HepG2 (cell line): ENCODE results near the gene ABCB9. TPM values are rescaled to one million over a fixed set of nuclear protein-coding genes. Genes with fewer than 3 reads are reported as not detected.

Experiments used
- ESRRA ChIP-seq: sonication (generic); formaldehyde crosslinking; IDR thresholded peaks from 2 replicates; pipeline ENCODE4 v1.5.1; 2020; ENCODE audit warnings: mild to moderate bottlenecking, low read depth, missing genetic modification reagents
- ETV5 ChIP-seq: IDR thresholded peaks from 2 replicates; pipeline ENCODE4 v1.6.1; 2018; ENCODE audit warnings: missing biosample characterization, missing genetic modification reagents, inconsistent platforms, borderline replicate concordance
- REPIN1 ChIP-seq: sonication (generic); formaldehyde crosslinking; IDR thresholded peaks from 2 replicates; pipeline ENCODE4 v1.8.0; 2022; ENCODE audit warnings: missing genetic modification reagents, low read depth, mild to moderate bottlenecking, borderline replicate concordance
- REXO4 ChIP-seq: sonication (generic); formaldehyde crosslinking; IDR thresholded peaks from 2 replicates; pipeline ENCODE4 v1.8.0; 2022; ENCODE audit warnings: missing genetic modification reagents, mild to moderate bottlenecking, borderline replicate concordance
- SMC3 ChIP-seq: IDR thresholded peaks from 2 replicates; pipeline ENCODE4 v1.6.1; 2011; ENCODE audit warnings: low read length, improper control_type of control experiment
- ZNF121 ChIP-seq: sonication (generic); formaldehyde crosslinking; IDR thresholded peaks from 2 replicates; pipeline ENCODE4 v1.5.0; 2020; ENCODE audit warnings: mild to moderate bottlenecking, missing genetic modification reagents
- ZNF205 ChIP-seq: IDR thresholded peaks from 2 replicates; pipeline ENCODE4 v1.6.1; 2018; ENCODE audit warnings: missing biosample characterization, missing genetic modification reagents
- ZNF674 ChIP-seq: sonication (generic); formaldehyde crosslinking; IDR thresholded peaks from 2 replicates; pipeline ENCODE4 v1.5.0; 2020; ENCODE audit warnings: low read depth, mild to moderate bottlenecking, missing genetic modification reagents
- ZNF768 ChIP-seq: sonication (generic); formaldehyde crosslinking; IDR thresholded peaks from 2 replicates; pipeline ENCODE4 v1.4.0; 2020; ENCODE audit warnings: missing genetic modification reagents
- polyA plus RNA-seq, 8 experiments: library from polyadenylated mRNA; depleted of rRNA in 3 of 8; stranded (reverse) in 7 of 8; unstranded in 1 of 8; fragments of >200 nt; fragmentation: Illumina TruSeq in 4 of 8; extraction: Trizol in 4 of 8; gene quantifications; 2 replicates each; pipeline versions ENCODE4 v1.2.1 to v1.2.3, GENCODE V29; 2011 to 2016; ENCODE audit warnings: low read depth in 4 of 8, missing spikeins in 1 of 8, mixed read lengths in 1 of 8; ENCODE audit not compliant: insufficient read depth in 1 of 8
- total RNA-seq, 5 experiments: library from RNA; depleted of rRNA; stranded (reverse); fragments of >200 nt; fragmentation: Illumina TruSeq; extraction: Trizol; gene quantifications; 2 replicates each; pipeline ENCODE4 v1.2.3, GENCODE V29; 2016; ENCODE audit warnings: low read depth in 1 of 5
- TF ChIP-seq, protein P1 (sequence below): IDR thresholded peaks from 2 replicates; pipeline ENCODE4 v1.6.1; 2016
- TF ChIP-seq, protein P2 (sequence below): sonication (generic); formaldehyde crosslinking; IDR thresholded peaks from 2 replicates; pipeline ENCODE4 v1.5.1; 2020; ENCODE audit warnings: missing genetic modification reagents, mild to moderate bottlenecking, borderline replicate concordance
- TF ChIP-seq, protein P3 (sequence below): sonication (generic); formaldehyde crosslinking; conservative IDR thresholded peaks from 2 replicates; pipeline ENCODE4 v1.4.0; 2020; ENCODE audit warnings: missing genetic modification reagents
- TF ChIP-seq, protein P4 (sequence below): sonication (generic); formaldehyde crosslinking; IDR thresholded peaks from 2 replicates; pipeline ENCODE4 v1.8.0; 2022; ENCODE audit warnings: mild to moderate bottlenecking, missing genetic modification reagents, borderline replicate concordance
- TF ChIP-seq, protein P5 (sequence below): sonication (generic); formaldehyde crosslinking; IDR thresholded peaks from 2 replicates; pipeline ENCODE4 v1.4.0; 2020; ENCODE audit warnings: missing genetic modification reagents, borderline replicate concordance
- TF ChIP-seq, protein P6 (sequence below): sonication (generic); formaldehyde crosslinking; IDR thresholded peaks from 2 replicates; pipeline ENCODE4 v1.4.0; 2020; ENCODE audit warnings: mild to moderate bottlenecking, missing genetic modification reagents
- TF ChIP-seq, protein P7 (sequence below): sonication (generic); formaldehyde crosslinking; conservative IDR thresholded peaks from 2 replicates; pipeline ENCODE4 v1.8.1; 2023; ENCODE audit warnings: missing genetic modification reagents

Gene ABCB9
- total and polyA plus RNA-seq, 2 of the 13 experiments (the other 11 are each of a cell fraction or from before 2014, with no cell fraction given), result 5.1 to 6.0 TPM

DNA sequence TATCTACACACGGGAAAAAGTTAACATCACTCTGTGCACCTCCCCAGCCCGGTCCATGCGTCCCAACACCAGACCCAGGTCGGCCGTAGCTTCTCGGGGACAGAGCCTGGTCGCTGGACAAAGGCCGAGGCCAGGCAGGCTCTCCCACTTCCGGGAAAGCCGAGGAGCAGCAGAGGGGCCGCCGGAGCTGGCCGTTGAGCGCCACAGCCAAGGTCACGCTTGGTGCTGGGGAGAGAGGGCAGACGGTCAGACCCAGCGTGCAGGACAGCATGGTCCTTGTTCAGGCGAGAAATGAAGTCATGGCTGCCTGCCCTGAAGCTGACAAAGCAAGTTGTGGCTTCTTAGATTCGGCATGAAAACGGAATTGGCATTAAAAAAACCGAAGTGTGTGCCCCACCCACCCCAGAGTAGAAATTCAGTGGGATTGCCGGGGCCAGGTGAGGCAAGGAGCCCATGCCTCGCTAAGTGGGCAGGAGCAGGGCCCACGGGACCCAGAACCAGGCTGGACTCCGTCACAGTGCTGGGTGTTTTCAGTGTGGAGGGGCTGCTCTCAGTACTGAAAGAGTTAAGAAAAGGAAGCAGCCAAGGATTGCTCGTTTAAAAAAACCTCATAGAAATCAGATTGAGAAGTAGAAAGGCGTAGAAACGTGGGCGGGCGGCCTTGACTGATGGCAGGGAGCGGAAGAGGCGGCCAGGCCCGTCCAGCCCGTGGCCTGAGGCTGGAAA is 18.5 kb upstream of the ABCB9 start (continued):
- TF ChIP-seq REPIN1 (CRISPR knock-in tag), result peak; percentile 87
- TF ChIP-seq, protein P1, sequence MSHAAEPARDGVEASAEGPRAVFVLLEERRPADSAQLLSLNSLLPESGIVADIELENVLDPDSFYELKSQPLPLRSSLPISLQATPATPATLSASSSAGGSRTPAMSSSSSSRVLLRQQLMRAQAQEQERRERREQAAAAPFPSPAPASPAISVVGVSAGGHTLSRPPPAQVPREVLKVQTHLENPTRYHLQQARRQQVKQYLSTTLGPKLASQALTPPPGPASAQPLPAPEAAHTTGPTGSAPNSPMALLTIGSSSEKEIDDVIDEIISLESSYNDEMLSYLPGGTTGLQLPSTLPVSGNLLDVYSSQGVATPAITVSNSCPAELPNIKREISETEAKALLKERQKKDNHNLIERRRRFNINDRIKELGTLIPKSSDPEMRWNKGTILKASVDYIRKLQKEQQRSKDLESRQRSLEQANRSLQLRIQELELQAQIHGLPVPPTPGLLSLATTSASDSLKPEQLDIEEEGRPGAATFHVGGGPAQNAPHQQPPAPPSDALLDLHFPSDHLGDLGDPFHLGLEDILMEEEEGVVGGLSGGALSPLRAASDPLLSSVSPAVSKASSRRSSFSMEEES, result peak; percentile 66
- TF ChIP-seq, protein P2, sequence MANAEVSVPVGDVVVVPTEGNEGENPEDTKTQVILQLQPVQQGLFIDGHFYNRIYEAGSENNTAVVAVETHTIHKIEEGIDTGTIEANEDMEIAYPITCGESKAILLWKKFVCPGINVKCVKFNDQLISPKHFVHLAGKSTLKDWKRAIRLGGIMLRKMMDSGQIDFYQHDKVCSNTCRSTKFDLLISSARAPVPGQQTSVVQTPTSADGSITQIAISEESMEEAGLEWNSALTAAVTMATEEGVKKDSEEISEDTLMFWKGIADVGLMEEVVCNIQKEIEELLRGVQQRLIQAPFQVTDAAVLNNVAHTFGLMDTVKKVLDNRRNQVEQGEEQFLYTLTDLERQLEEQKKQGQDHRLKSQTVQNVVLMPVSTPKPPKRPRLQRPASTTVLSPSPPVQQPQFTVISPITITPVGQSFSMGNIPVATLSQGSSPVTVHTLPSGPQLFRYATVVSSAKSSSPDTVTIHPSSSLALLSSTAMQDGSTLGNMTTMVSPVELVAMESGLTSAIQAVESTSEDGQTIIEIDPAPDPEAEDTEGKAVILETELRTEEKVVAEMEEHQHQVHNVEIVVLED (CRISPR knock-in tag), result peak; percentile 73; the same call in 1 of the 2 replicates
- TF ChIP-seq, protein P3, sequence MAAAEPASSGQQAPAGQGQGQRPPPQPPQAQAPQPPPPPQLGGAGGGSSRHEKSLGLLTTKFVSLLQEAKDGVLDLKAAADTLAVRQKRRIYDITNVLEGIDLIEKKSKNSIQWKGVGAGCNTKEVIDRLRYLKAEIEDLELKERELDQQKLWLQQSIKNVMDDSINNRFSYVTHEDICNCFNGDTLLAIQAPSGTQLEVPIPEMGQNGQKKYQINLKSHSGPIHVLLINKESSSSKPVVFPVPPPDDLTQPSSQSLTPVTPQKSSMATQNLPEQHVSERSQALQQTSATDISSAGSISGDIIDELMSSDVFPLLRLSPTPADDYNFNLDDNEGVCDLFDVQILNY (CRISPR knock-in tag), result no peak
- TF ChIP-seq, protein P4, sequence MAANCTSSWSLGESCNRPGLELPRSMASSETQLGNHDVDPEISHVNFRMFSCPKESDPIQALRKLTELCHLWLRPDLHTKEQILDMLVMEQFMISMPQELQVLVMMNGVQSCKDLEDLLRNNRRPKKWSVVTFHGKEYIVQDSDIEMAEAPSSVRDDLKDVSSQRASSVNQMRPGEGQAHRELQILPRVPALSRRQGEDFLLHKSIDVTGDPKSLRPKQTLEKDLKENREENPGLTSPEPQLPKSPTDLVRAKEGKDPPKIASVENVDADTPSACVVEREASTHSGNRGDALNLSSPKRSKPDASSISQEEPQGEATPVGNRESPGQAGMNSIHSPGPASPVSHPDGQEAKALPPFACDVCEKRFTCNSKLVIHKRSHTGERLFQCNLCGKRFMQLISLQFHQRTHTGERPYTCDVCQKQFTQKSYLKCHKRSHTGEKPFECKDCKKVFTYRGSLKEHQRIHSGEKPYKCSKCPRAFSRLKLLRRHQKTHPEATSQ, result peak; percentile 52; the same call in 1 of the 2 replicates
- no peak for TF ChIP-seq REXO4 (CRISPR knock-in tag)
- TF ChIP-seq ZNF768 (CRISPR knock-in tag), result no peak
- TF ChIP-seq ZNF205 (CRISPR knock-in tag), result peak; percentile 94
- no peak for TF ChIP-seq SMC3
- TF ChIP-seq ETV5, result peak; percentile 89
- 0 out of 2 replicates have a peak, but pooled peaks have one; percentile 34 for TF ChIP-seq ZNF121 (CRISPR knock-in tag)
- peak; percentile 92 for TF ChIP-seq ESRRA (CRISPR knock-in tag)
- TF ChIP-seq, protein P5, sequence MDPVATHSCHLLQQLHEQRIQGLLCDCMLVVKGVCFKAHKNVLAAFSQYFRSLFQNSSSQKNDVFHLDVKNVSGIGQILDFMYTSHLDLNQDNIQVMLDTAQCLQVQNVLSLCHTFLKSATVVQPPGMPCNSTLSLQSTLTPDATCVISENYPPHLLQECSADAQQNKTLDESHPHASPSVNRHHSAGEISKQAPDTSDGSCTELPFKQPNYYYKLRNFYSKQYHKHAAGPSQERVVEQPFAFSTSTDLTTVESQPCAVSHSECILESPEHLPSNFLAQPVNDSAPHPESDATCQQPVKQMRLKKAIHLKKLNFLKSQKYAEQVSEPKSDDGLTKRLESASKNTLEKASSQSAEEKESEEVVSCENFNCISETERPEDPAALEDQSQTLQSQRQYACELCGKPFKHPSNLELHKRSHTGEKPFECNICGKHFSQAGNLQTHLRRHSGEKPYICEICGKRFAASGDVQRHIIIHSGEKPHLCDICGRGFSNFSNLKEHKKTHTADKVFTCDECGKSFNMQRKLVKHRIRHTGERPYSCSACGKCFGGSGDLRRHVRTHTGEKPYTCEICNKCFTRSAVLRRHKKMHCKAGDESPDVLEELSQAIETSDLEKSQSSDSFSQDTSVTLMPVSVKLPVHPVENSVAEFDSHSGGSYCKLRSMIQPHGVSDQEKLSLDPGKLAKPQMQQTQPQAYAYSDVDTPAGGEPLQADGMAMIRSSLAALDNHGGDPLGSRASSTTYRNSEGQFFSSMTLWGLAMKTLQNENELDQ (CRISPR knock-in tag), result no peak
- TF ChIP-seq, protein P6, sequence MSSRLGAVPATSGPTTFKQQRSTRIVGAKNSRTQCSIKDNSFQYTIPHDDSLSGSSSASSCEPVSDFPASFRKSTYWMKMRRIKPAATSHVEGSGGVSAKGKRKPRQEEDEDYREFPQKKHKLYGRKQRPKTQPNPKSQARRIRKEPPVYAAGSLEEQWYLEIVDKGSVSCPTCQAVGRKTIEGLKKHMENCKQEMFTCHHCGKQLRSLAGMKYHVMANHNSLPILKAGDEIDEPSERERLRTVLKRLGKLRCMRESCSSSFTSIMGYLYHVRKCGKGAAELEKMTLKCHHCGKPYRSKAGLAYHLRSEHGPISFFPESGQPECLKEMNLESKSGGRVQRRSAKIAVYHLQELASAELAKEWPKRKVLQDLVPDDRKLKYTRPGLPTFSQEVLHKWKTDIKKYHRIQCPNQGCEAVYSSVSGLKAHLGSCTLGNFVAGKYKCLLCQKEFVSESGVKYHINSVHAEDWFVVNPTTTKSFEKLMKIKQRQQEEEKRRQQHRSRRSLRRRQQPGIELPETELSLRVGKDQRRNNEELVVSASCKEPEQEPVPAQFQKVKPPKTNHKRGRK (CRISPR knock-in tag), result no peak
- no peak for TF ChIP-seq ZNF674 (CRISPR knock-in tag)
- TF ChIP-seq, protein P7, sequence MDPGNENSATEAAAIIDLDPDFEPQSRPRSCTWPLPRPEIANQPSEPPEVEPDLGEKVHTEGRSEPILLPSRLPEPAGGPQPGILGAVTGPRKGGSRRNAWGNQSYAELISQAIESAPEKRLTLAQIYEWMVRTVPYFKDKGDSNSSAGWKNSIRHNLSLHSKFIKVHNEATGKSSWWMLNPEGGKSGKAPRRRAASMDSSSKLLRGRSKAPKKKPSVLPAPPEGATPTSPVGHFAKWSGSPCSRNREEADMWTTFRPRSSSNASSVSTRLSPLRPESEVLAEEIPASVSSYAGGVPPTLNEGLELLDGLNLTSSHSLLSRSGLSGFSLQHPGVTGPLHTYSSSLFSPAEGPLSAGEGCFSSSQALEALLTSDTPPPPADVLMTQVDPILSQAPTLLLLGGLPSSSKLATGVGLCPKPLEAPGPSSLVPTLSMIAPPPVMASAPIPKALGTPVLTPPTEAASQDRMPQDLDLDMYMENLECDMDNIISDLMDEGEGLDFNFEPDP (CRISPR knock-in tag), result no peak
